Measurements from ENCODE around the gene ITIH3. TPM values are rescaled to one million over a fixed set of nuclear protein-coding genes. Genes with fewer than 3 reads are reported as not detected.

Gene ITIH3
- total and polyA plus RNA-seq, 11 donors: 0.13 to 1.6 (median 0.65) TPM

DNA sequence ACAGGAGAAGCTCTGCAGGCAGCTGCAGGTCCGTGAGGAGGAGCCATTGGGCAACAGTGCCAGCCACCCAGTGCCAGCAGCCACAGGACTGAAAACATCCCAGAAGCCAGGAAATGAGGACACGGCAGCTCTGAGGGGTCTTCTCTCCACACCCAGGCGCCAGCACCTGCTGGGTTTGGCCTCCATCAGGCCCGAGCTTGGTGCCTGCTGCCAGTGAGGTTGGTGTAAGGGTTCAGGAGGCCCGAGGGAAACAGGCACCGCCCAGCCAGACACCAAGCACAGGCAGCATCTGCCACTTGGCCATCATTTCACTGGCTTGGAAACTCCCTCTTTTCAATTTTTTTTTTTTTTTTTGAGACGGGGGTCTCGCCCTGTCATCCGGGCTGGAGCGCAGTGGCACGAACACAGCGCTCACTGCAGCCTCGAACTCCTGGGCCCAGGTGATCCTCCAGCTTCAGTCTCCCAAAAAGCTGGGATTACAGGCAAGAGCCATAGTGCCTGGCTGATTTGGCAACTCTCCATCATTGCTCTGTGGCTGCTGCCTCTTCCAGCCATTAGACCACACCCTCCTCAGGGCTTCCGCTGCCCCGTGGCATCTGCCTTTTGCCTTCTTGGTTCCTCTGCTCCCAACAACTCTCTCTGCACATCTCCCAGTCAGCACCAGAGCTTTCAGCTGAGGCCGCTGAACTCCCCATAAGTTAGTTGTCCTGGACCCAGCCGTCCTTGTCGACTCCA, 1.5 kb upstream of the ITIH3 start:
- Histone ChIP-seq H3K36me3 (no peaks in the 10 kb centered on the region), H3K27ac (no peak overlapping the region), H3K4me3 (no peak overlapping the region), H3K27me3 (no peaks in the 10 kb centered on the region), H3K9me3 (no peaks in the 10 kb centered on the region), H3K4me1 (no peaks in the 10 kb centered on the region)
- DNase-seq: no peak
- TF ChIP-seq POLR2A (IDR thresholded peaks at IDR 0.05): no peak
- TF ChIP-seq, protein P1, sequence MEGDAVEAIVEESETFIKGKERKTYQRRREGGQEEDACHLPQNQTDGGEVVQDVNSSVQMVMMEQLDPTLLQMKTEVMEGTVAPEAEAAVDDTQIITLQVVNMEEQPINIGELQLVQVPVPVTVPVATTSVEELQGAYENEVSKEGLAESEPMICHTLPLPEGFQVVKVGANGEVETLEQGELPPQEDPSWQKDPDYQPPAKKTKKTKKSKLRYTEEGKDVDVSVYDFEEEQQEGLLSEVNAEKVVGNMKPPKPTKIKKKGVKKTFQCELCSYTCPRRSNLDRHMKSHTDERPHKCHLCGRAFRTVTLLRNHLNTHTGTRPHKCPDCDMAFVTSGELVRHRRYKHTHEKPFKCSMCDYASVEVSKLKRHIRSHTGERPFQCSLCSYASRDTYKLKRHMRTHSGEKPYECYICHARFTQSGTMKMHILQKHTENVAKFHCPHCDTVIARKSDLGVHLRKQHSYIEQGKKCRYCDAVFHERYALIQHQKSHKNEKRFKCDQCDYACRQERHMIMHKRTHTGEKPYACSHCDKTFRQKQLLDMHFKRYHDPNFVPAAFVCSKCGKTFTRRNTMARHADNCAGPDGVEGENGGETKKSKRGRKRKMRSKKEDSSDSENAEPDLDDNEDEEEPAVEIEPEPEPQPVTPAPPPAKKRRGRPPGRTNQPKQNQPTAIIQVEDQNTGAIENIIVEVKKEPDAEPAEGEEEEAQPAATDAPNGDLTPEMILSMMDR (IDR thresholded peaks at IDR 0.05): no peak
- 78 to 85% (median 84%) methylated on average over 17 to 18 of the region's 18 CpGs for WGBS, 4 donors
- intact Hi-C loops (cut with DNase I): no loop called here
- ATAC-seq: no peak

- 74 to 83% (median 76%) methylated on average over 8 to 9 of the region's 9 CpGs for WGBS, 4 donors
- Histone ChIP-seq H3K9me3 (no peaks in the 10 kb centered on the region), H3K27ac (no peak overlapping the region), H3K4me3 (no peak overlapping the region), H3K4me1 (no peaks in the 10 kb centered on the region), H3K36me3 (no peaks in the 10 kb centered on the region), H3K27me3 (no peaks in the 10 kb centered on the region)
- DNase-seq: no peak
- TF ChIP-seq POLR2A (IDR thresholded peaks at IDR 0.05): no peak
- TF ChIP-seq, protein P1 (IDR thresholded peaks at IDR 0.05): no peak
- no peak for ATAC-seq
- intact Hi-C loops (cut with DNase I): no loop called here
Measured at GRCh38 chr3:52793702-52794611, 639 bp upstream of the ITIH3 start.

DNA sequence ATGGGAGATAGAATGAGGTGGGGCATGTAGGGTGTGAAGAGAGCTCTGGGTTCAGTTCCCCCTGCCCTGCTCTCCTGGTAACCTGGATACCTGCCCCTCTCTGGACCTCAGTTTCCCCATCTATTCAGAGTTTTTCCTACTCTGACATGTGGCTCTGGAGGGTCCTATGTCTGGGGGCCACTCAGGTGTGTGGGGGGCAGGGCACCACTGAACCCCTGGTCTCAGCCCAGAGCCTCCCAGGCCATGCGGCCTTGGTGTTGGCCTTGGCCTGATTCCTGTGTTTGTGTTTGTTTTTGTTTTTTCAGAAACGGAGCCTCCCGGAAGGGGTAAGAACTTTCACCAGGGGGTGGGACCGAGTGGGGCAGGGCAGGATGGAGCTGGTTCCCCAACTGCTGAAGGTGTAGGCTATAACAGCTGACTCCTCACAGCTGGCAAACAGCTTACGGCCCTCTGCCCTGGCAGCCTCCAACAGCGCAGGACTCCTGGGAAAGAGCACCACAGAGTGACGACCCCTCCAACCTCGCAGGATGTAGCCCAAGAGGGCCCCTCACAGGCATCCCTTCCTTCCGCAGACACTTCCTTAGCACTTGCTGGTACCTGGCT, 803 bp downstream of the ITIH3 start:
- no peak for DNase-seq

More for the DNA sequence above, 803 bp downstream of the ITIH3 start:
- no peaks in the 10 kb centered on the region for H3K9me3 ChIP-seq
- no peaks in the 10 kb centered on the region for H3K36me3 ChIP-seq
- no peak for ATAC-seq
- H3K4me3 ChIP-seq: no peak overlapping the region
- TF ChIP-seq POLR2A (IDR thresholded peaks at IDR 0.05): no peak
- TF ChIP-seq, protein P1 (IDR thresholded peaks at IDR 0.05): no peak
- intact Hi-C loops (cut with DNase I): no loop called here
- no peak overlapping the region for H3K27ac ChIP-seq
- H3K27me3 ChIP-seq: no peaks in the 10 kb centered on the region
- WGBS, 4 donors: 56 to 69% (median 61%) methylated on average over 4 to 9 of the region's 9 CpGs
- no peaks in the 10 kb centered on the region for H3K4me1 ChIP-seq
